ENCODE results near the gene CAPZA1. TPM values are rescaled to one million over a fixed set of nuclear protein-coding genes. Genes with fewer than 3 reads are reported as not detected.

Gene CAPZA1
- total and polyA plus RNA-seq, 10 of the 15 experiments (the other 5 are each of a cell fraction or from before 2014, with no cell fraction given), result 187 to 886 (median 278) TPM

- TF ChIP-seq STAT3 (IDR thresholded peaks at IDR 0.05; ENCODE audit: low read depth, low read length) (no peak), MTA2 (IDR thresholded peaks at IDR 0.05; ENCODE audit: low read depth) (peak; percentile 52; the same call in 1 of the 2 replicates), EED (IDR thresholded peaks at IDR 0.05; ENCODE audit: low read depth) (peak; percentile 90), SUZ12 (IDR thresholded peaks at IDR 0.05; ENCODE audit: unreplicated experiment) (no peak), IRF4 (IDR thresholded peaks at IDR 0.05; ENCODE audit: low read depth, low read length) (peak; percentile 53; the same call in 1 of the 2 replicates), MLLT1 (IDR thresholded peaks at IDR 0.05) (no peak), DPF2 (IDR thresholded peaks at IDR 0.05) (peak; percentile 76), CHD4 (IDR thresholded peaks at IDR 0.05) (no peak), TCF12 (IDR thresholded peaks at IDR 0.05; ENCODE audit: low read depth, low read length) (0 out of 2 replicates have a peak, but pooled peaks have one; percentile 31), RAD51 (IDR thresholded peaks at IDR 0.05) (no peak), BRCA1 (IDR thresholded peaks at IDR 0.05; ENCODE audit: low read depth, low read length) (no peak), RELB (IDR thresholded peaks at IDR 0.05; ENCODE audit: low read depth) (peak; percentile 77), SMAD5 (IDR thresholded peaks at IDR 0.05; ENCODE audit: low read depth) (no peak), RELA (IDR thresholded peaks at IDR 0.05; ENCODE audit: borderline replicate concordance, partially characterized antibody) (no peak), NBN (IDR thresholded peaks at IDR 0.05) (0 out of 2 replicates have a peak, but pooled peaks have one; percentile 24), YY1 (IDR thresholded peaks at IDR 0.05; ENCODE audit: low read depth, low read length) (no peak), SMARCA5 (IDR thresholded peaks at IDR 0.05) (no peak), CREM (IDR thresholded peaks at IDR 0.05; ENCODE audit: low read depth) (no peak), EZH2 (IDR thresholded peaks at IDR 0.05; ENCODE audit: borderline replicate concordance, control insufficient read depth, low read depth, low read length) (no peak)
- TF ChIP-seq, protein P1, sequence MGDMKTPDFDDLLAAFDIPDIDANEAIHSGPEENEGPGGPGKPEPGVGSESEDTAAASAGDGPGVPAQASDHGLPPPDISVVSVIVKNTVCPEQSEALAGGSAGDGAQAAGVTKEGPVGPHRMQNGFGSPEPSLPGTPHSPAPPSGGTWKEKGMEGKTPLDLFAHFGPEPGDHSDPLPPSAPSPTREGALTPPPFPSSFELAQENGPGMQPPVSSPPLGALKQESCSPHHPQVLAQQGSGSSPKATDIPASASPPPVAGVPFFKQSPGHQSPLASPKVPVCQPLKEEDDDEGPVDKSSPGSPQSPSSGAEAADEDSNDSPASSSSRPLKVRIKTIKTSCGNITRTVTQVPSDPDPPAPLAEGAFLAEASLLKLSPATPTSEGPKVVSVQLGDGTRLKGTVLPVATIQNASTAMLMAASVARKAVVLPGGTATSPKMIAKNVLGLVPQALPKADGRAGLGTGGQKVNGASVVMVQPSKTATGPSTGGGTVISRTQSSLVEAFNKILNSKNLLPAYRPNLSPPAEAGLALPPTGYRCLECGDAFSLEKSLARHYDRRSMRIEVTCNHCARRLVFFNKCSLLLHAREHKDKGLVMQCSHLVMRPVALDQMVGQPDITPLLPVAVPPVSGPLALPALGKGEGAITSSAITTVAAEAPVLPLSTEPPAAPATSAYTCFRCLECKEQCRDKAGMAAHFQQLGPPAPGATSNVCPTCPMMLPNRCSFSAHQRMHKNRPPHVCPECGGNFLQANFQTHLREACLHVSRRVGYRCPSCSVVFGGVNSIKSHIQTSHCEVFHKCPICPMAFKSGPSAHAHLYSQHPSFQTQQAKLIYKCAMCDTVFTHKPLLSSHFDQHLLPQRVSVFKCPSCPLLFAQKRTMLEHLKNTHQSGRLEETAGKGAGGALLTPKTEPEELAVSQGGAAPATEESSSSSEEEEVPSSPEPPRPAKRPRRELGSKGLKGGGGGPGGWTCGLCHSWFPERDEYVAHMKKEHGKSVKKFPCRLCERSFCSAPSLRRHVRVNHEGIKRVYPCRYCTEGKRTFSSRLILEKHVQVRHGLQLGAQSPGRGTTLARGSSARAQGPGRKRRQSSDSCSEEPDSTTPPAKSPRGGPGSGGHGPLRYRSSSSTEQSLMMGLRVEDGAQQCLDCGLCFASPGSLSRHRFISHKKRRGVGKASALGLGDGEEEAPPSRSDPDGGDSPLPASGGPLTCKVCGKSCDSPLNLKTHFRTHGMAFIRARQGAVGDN (IDR thresholded peaks at IDR 0.05), result no peak
- TF ChIP-seq, protein P2, sequence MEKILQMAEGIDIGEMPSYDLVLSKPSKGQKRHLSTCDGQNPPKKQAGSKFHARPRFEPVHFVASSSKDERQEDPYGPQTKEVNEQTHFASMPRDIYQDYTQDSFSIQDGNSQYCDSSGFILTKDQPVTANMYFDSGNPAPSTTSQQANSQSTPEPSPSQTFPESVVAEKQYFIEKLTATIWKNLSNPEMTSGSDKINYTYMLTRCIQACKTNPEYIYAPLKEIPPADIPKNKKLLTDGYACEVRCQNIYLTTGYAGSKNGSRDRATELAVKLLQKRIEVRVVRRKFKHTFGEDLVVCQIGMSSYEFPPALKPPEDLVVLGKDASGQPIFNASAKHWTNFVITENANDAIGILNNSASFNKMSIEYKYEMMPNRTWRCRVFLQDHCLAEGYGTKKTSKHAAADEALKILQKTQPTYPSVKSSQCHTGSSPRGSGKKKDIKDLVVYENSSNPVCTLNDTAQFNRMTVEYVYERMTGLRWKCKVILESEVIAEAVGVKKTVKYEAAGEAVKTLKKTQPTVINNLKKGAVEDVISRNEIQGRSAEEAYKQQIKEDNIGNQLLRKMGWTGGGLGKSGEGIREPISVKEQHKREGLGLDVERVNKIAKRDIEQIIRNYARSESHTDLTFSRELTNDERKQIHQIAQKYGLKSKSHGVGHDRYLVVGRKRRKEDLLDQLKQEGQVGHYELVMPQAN (conservative IDR thresholded peaks at IDR 0.05), result no peak
These were observed 94.1 kb downstream of the CAPZA1 start (continued) for GRCh38 chr1:112713466-112714312.
